HEK293 (cell line): ENCODE measurements around the gene SELENOW.
A peak's percentile ranks its signal among the peaks of the same experiment; 100 is the strongest.

ENCODE experiments used
- CTCF ChIA-PET: fragments of 350-600 bp; formaldehyde crosslinking; extraction: SDS; loops from one replicate; lab custom pipeline; 2021; ENCODE audit warnings: antibody characterized with exemption; lab: Yijun Ruan, JAX
- POLR2A ChIA-PET: fragments of 300-600 bp; formaldehyde crosslinking; extraction: SDS; loops from one replicate; lab custom pipeline; 2020; ENCODE audit warnings: antibody characterized with exemption, inconsistent platforms; lab: Yijun Ruan, JAX
- H3K27ac ChIP-seq: fragments of 200-500 bp; sonication (Bioruptor generic); 2 replicates; pipeline ENCODE4 v1.5.1; 2014; ENCODE audit warnings: low read depth, low read length, control low read depth, inconsistent platforms; ENCODE audit errors: extremely low read depth
- H3K36me3 ChIP-seq, 2 experiments: fragments of 200-500 bp in 1 of 2; sonication (Bioruptor generic) in 1 of 2; 1 replicate in 1 of 2; 2 replicates in 1 of 2; pipeline ENCODE4 v1.5.1; 2014 to 2017; ENCODE audit warnings: inconsistent platforms in 2 of 2, low read length in 2 of 2; ENCODE audit not compliant: control insufficient read depth in 2 of 2, insufficient read depth in 1 of 2
- H3K4me1 ChIP-seq: fragments of 200-500 bp; sonication (Bioruptor generic); 2 replicates; pipeline ENCODE4 v1.5.1; 2014; ENCODE audit warnings: mild to moderate bottlenecking, low read length, inconsistent platforms; ENCODE audit not compliant: control insufficient read depth, insufficient read depth
- H3K4me3 ChIP-seq: 2 replicates; pipeline ENCODE4 v1.5.1; 2011; ENCODE audit warnings: low read depth, mild to moderate bottlenecking, control low read depth, low read length, moderate library complexity
- H3K9me3 ChIP-seq: fragments of 200-500 bp; sonication (Bioruptor generic); 2 replicates; pipeline ENCODE4 v1.5.1; 2014; ENCODE audit warnings: low read depth, low read length, inconsistent platforms; ENCODE audit not compliant: control insufficient read depth, insufficient read depth
- PRDM2 ChIP-seq: fragments of 450-650 bp; formaldehyde crosslinking; IDR thresholded peaks from 2 replicates; pipeline ENCODE4 v1.5.1; 2016; ENCODE audit warnings: missing biosample characterization, missing genetic modification characterization, borderline replicate concordance
- ZNF133 ChIP-seq: fragments of 450-650 bp; formaldehyde crosslinking; IDR thresholded peaks from 2 replicates; pipeline ENCODE4 v1.5.1; 2016; ENCODE audit warnings: missing biosample characterization, missing genetic modification characterization
- ZNF19 ChIP-seq: fragments of 450-650 bp; formaldehyde crosslinking; IDR thresholded peaks from 2 replicates; pipeline ENCODE4; 2016; ENCODE audit warnings: missing biosample characterization, missing genetic modification characterization, low read depth
- ZNF214 ChIP-seq: fragments of 450-650 bp; formaldehyde crosslinking; IDR thresholded peaks from 2 replicates; pipeline ENCODE4 v1.5.1; 2017; ENCODE audit warnings: missing biosample characterization, mild to moderate bottlenecking, missing genetic modification characterization, borderline replicate concordance
- ZNF362 ChIP-seq: fragments of 450-650 bp; formaldehyde crosslinking; IDR thresholded peaks from 2 replicates; pipeline ENCODE4 v1.5.1; 2016; ENCODE audit warnings: missing biosample characterization, missing genetic modification characterization
- ZNF423 ChIP-seq: fragments of 450-650 bp; formaldehyde crosslinking; IDR thresholded peaks from 2 replicates; pipeline ENCODE4 v1.5.1; 2016; ENCODE audit warnings: missing biosample characterization, missing genetic modification characterization
- ZNF560 ChIP-seq: fragments of 450-650 bp; formaldehyde crosslinking; IDR thresholded peaks from 2 replicates; pipeline ENCODE4 v1.5.1; 2017; ENCODE audit warnings: missing biosample characterization, missing genetic modification characterization, borderline replicate concordance
- ZNF621 ChIP-seq: fragments of 450-650 bp; formaldehyde crosslinking; IDR thresholded peaks from 2 replicates; pipeline ENCODE4 v1.5.1; 2017; ENCODE audit warnings: missing biosample characterization, missing genetic modification characterization
- ZNF624 ChIP-seq: fragments of 450-650 bp; formaldehyde crosslinking; IDR thresholded peaks from 2 replicates; pipeline ENCODE4 v1.5.1; 2017; ENCODE audit warnings: missing biosample characterization, missing genetic modification characterization
- ZNF791 ChIP-seq: fragments of 450-650 bp; formaldehyde crosslinking; IDR thresholded peaks from 2 replicates; pipeline ENCODE4 v1.5.1; 2016; ENCODE audit warnings: missing biosample characterization, missing genetic modification characterization
- ZSCAN4 ChIP-seq: fragments of 450-650 bp; formaldehyde crosslinking; IDR thresholded peaks from 2 replicates; pipeline ENCODE4 v1.5.1; 2017; ENCODE audit warnings: missing biosample characterization, missing genetic modification characterization
- ZSCAN5A ChIP-seq: fragments of 450-650 bp; formaldehyde crosslinking; IDR thresholded peaks from 2 replicates; pipeline ENCODE4 v1.5.1; 2016; ENCODE audit warnings: missing biosample characterization, missing genetic modification characterization

The SELENOW gene

GRCh38 chr19:47794526-47794925 is 16.0 kb downstream of the SELENOW start:
- Histone ChIP-seq H3K27ac (no peak overlapping the region), H3K36me3 (no peaks in the 10 kb centered on the region), H3K4me3 (no peak overlapping the region), H3K4me1 (no peaks in the 10 kb centered on the region), H3K9me3 (no peaks in the 10 kb centered on the region)
- TF ChIP-seq ZSCAN5A (tag by site-specific recombination) (no peak), ZNF560 (no peak), PRDM2 (no peak), ZNF19 (tag by site-specific recombination) (no peak), ZNF362 (tag by site-specific recombination) (no peak), ZNF423 (tag by site-specific recombination) (no peak), ZNF621 (tag by site-specific recombination) (no peak), ZNF791 (tag by site-specific recombination) (no peak), ZNF624 (tag by site-specific recombination) (no peak), ZNF133 (tag by site-specific recombination) (no peak), ZSCAN4 (no peak)
- ChIA-PET POLR2A (interaction anchor here (0.7 kb wide), 1 partner anchor 320 kb away, joined by 3 read pairs; no protein-coding TSS in a partner anchor), CTCF (interaction anchor here (0.6 to 4.8 kb wide), 10 partner anchors 12 to 324 kb away, joined by 3 to 30 read pairs (median 4); partner anchors contain the start of gene SELENOW)

- no peak overlapping the region for H3K4me3 ChIP-seq
- H3K36me3 ChIP-seq = no peaks in the 10 kb centered on the region
- peak; percentile 65 for TF ChIP-seq ZSCAN4
- TF ChIP-seq ZNF214 (tag by site-specific recombination) = no peak
- no peak overlapping the region for H3K27ac ChIP-seq
- CTCF ChIA-PET = interaction anchor here (1.0 to 4.8 kb wide), 3 partner anchors 19 to 68 kb away, joined by 3 to 30 read pairs (median 3); no protein-coding TSS in a partner anchor
- POLR2A ChIA-PET = no interaction called here
- H3K4me1 ChIP-seq = no peaks in the 10 kb centered on the region
- H3K9me3 ChIP-seq = no peaks in the 10 kb centered on the region
These were observed 18.3 kb downstream of the SELENOW start for GRCh38 chr19:47796785-47797184.
